Measurements from ENCODE around the gene NKAIN2.

The NKAIN2 gene

GRCh38 chr6:124792386-124792785, 988.7 kb downstream of the NKAIN2 start:
- no peak for DNase-seq

GRCh38 chr6:124793398-124793797, 989.7 kb downstream of the NKAIN2 start:
- DNase-seq, result no peak

GRCh38 chr6:124795643-124796463, 992.2 kb downstream of the NKAIN2 start:
- no peak for DNase-seq

- no peak for DNase-seq
These were observed 992.9 kb downstream of the NKAIN2 start for GRCh38 chr6:124796464-124796970.

- no peak for DNase-seq
These were observed 993.6 kb downstream of the NKAIN2 start for GRCh38 chr6:124797224-124797623.

- DNase-seq, result no peak
These were observed 995.4 kb downstream of the NKAIN2 start for GRCh38 chr6:124798942-124799496.

- DNase-seq, result no peak
These were observed 996.0 kb downstream of the NKAIN2 start for GRCh38 chr6:124799638-124800037.

- DNase-seq, result no peak
These were observed 996.6 kb downstream of the NKAIN2 start for GRCh38 chr6:124800222-124800621.

- no peak for DNase-seq
These were observed 1008.4 kb downstream of the NKAIN2 start for GRCh38 chr6:124812067-124812466.

- no peak for DNase-seq
These were observed 1015.7 kb downstream of the NKAIN2 start for GRCh38 chr6:124819346-124819745.

- DNase-seq, result no peak
These were observed 1018.5 kb downstream of the NKAIN2 start for GRCh38 chr6:124822204-124822613.

GRCh38 chr6:124822721-124823120, 1019.1 kb downstream of the NKAIN2 start:
- no peak for DNase-seq

GRCh38 chr6:124823240-124824111, 1019.8 kb downstream of the NKAIN2 start:
- DNase-seq, result no peak

GRCh38 chr6:124825564-124825963, 1021.9 kb downstream of the NKAIN2 start:
- DNase-seq, result no peak

- DNase-seq, result no peak
These were observed 1026.2 kb downstream of the NKAIN2 start for GRCh38 chr6:124829822-124830221.

- DNase-seq, result no peak
These were observed 1026.8 kb downstream of the NKAIN2 start for GRCh38 chr6:124830506-124830905.

- DNase-seq, result no peak
These were observed 1050.8 kb downstream of the NKAIN2 start for GRCh38 chr6:124854338-124854922.

GRCh38 chr6:124857746-124858145, 1054.1 kb downstream of the NKAIN2 start:
- no peak for DNase-seq

GRCh38 chr6:124858564-124858963, 1054.9 kb downstream of the NKAIN2 start:
- DNase-seq, result no peak

GRCh38 chr6:124859366-124859765, 1055.7 kb downstream of the NKAIN2 start:
- DNase-seq, result no peak

- no peak for DNase-seq
These were observed 1062.4 kb downstream of the NKAIN2 start for GRCh38 chr6:124866040-124866439.

- DNase-seq, result no peak
These were observed 1063.5 kb downstream of the NKAIN2 start for GRCh38 chr6:124867121-124867520.

- no peak for DNase-seq
These were observed 1064.8 kb downstream of the NKAIN2 start for GRCh38 chr6:124868481-124868880.

Data from activated gamma-delta T cell (primary cell).